CD4-positive, alpha-beta T cell treated with Interleukin-1 beta for 1 hour (primary cell): ENCODE data around the gene CCBE1.
"Not testable (repeated sequence)": the region's sequence is repeated elsewhere in the genome, so short reads cannot be mapped to it uniquely, and the experiment has no call there.

ENCODE experiments used
- DNase-seq, 2 donors: peaks; one replicate each; pipeline ENCODE4 v3.0.0-alpha.2; 2020 to 2022

Gene CCBE1

GRCh38 chr18:59697236-59697932, at the start of gene CCBE1:
TSS of gene CCBE1 (minus strand) at chr18:59697423.
- DNase-seq, result no peak

- no peak for DNase-seq
These were observed 47.1 kb upstream of the CCBE1 start for GRCh38 chr18:59744271-59744721.

GRCh38 chr18:59743566-59743965, 46.3 kb upstream of the CCBE1 start:
- no peak for DNase-seq

DNA sequence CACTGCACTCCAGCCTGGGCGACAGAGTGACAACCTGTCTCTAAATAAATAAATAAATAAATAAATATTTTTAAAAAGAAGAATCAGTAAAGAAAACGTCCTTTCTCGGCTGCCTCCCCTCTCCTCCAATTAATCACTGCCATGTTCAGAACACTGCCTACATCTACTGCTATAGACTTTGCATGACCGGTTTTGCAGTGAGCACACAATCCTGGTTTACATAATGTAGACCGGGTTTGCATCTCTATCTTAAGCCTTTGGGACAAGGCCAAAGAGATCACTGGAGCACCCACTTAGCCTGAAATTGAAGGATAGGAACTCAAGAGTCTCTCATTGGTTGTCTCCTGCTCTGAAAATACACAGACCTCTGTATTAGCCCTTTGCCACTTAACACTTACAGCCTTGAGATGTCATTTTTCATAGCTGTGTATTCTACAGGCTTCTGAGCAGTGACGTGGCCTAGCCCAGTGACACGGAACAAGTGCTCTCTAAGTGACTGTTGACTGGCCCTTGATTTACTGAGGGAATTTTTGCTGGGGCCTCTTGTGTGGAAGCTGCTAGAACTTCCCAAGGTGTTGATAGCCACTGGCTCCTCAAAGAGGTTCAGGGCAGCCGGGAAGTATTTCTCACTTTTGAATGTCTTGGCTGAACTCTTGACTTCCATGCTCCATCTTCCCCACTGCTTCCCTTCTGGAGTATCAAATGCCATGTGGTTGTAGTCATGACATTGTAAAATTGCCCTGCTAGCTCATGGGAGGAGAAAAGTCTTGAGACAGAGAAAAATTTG, 45.3 kb upstream of the CCBE1 start:
- no peak for DNase-seq

GRCh38 chr18:59740141-59740540, 42.9 kb upstream of the CCBE1 start:
- DNase-seq, result no peak

DNA sequence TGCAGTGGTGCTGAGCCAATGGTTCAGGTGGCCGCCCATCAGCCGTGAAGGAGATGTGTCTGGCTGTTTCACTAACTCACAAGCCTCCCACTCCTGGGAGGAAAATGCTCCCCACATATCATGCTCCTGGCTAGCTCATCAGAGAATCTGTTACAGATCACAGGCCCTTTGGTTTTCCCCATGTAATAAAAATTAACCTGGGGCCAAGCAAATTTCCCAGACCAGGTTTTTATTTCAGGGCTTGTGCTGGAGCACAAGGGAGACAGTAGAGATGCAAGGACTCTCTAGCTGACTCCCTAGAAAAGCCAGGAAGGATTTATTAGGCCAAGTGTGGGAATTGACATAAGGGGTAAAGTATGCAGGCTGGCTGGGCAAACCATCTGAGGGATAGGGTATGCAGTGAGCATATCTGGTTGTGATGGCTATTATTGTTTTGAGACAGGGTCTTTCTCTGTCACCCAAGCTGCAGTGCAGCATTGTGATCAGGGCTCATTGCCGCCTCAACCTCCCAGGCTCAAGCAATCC, 40.6 kb upstream of the CCBE1 start:
- no peak for DNase-seq

DNA sequence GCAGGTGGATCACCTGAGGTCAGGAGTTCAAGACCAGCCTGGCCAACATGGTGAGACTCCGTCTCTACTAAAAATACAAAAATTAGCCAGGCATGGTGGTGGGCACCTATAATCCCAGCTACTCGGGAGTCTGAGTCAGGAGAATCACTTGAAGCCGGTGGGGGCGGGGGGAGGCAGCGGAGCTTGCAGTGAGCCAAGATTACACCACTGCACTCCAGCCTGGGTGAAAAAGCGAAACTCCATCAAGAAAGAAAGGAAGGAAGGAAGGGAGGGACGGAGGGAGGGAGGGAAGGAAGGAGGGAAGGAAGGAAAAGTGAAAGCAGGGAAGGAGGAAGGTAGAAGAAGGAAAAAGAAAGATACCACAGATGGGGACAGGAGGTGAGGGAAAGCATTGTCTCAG, 40.1 kb upstream of the CCBE1 start:
- DNase-seq, result not testable (repeated sequence)

GRCh38 chr18:59736061-59736460, 38.8 kb upstream of the CCBE1 start:
- no peak for DNase-seq

- no peak for DNase-seq
These were observed 38.1 kb upstream of the CCBE1 start for GRCh38 chr18:59735269-59735860.

GRCh38 chr18:59733421-59733820, 36.2 kb upstream of the CCBE1 start:
- DNase-seq, result no peak

DNA sequence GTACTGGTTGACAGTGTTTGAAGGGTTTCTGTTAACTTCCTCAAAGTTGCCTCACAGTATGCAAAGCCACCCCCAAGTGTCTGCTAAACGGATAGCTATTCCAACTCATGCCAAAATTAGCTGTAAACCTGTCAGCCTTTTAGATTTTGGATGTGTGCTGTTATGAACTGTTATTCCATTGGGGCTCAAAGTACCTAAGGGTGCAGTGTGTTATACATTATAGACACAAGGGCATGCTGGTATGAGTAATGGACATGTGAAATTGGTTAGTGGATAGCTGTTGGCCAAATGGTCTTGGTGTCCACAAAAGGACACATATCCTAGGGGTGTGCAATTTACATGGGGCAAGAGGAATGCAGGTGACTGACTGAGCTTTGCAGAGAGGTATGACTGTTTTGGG, 33.7 kb upstream of the CCBE1 start:
- DNase-seq, result no peak

GRCh38 chr18:59729781-59730180, 32.6 kb upstream of the CCBE1 start:
- no peak for DNase-seq

GRCh38 chr18:59728816-59729215, 31.6 kb upstream of the CCBE1 start:
- no peak for DNase-seq

GRCh38 chr18:59725142-59725541, 27.9 kb upstream of the CCBE1 start:
- no peak for DNase-seq

GRCh38 chr18:59724103-59724502, 26.9 kb upstream of the CCBE1 start:
- DNase-seq, result no peak

DNA sequence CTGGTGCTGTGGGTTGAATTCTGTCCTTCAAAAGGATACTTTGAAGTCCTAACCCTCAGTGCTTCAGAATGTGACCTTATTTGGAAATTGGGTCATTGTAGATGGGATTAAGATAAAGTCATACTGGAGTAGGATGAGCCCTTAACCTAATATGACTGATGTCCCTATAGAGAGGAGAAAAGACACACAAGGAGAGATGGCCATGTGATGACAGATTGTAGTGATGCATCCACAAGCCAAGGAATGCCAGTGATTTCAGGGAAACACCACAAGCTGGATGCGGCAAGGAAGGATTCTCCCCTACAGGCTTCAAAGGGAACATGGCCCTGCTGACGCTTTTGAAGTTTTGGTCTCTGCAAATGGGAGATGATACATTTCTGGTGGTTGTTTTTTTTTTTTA, 24.7 kb upstream of the CCBE1 start:
- no peak for DNase-seq

DNA sequence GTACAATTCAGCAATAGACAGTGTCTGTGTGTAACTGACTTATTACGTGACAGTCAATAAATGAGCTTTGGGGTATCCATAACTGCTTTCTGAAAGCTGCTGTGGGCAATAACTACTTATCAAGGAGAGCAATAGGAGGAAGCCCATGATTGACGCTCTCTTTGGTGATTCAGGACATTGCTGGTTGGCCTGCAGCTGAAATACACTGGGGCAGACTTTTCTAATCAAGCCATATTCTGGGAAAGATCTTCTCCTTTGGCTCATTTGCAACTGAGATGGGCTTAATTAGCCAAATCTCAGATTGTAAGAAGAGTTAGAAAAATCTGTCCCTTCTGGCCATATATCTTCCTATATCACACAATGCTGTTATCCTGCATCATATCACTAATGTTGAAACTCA, 24.0 kb upstream of the CCBE1 start:
- DNase-seq, result no peak

DNA sequence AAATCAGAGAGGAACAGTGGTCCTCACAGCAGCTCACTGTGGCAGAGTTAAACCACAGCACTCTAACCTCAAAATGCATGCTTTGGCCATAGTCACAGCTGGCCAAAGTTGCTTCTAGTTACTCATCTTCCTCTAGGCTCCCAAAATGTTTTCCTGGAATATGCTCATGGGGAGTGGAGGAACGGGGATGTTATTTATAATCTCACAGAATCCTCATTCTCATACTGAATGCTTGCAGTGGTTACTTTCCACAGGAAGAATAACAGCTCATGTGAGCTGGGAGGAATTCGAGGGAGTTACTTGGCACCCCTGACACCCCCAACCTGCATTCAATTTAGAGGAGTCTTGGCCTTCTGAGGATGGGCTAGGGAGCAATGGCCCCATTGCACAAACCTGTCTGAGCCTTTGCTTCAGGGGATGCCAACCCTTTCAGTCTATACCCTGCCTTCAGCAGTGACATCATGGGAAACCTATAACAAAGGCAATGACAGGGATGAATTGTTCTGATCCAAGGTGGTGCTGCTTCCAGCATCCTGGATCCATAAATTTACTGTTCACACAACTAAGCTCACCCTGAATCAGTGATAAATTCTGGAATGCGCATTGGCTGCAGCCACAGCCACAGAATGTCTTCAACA, 22.4 kb upstream of the CCBE1 start:
- no peak for DNase-seq

DNA sequence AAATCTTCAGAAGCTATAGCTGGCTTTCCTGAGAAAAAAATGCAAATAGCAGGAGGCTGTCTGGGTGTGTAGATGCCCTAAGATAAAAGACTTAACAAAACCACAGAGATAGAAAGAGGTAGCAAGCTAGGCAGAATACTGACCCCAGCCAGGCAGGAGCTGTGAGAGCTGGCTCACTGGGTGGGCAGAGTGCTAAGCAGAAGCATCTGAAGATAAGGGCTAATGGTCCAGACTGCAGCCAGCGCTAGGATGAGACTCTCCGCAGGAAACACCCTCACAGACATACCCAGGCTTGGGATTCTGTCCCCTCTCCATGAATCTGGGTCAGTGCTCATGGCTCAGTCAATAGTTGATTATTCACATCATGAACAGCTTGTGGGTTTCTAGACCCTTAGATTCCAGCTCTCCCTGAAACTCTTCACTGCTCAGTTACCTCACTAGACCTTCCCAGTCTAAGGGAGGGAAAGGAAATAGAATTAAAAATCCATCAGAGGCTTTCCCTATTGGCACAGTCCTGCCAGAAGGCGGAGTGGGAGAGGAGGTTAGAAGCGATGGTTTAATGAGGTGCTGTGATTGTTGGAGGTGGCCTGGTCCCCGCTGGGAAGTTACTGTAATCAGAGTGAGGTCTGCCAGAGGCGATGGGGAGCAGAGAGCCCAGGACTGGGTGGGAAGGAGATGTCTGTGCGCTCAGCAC, 21.4 kb upstream of the CCBE1 start:
- DNase-seq, result no peak

DNA sequence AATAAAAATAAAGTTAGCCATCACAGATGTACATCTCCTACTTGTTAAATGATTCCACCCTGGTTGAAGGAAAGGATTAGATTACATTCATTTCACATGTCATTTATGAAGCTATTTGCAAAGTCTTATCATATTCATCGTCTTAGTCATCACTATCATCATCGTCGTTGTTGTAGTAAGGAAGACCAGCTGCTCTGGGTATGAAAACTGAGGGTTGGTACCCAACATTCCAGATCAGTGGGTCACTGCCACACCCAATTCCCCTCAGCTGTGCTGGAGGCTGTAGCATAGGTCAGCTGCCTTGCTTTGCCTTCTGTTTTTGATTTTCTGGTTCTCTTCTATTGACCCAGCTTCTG, 20.9 kb upstream of the CCBE1 start:
- no peak for DNase-seq

DNA sequence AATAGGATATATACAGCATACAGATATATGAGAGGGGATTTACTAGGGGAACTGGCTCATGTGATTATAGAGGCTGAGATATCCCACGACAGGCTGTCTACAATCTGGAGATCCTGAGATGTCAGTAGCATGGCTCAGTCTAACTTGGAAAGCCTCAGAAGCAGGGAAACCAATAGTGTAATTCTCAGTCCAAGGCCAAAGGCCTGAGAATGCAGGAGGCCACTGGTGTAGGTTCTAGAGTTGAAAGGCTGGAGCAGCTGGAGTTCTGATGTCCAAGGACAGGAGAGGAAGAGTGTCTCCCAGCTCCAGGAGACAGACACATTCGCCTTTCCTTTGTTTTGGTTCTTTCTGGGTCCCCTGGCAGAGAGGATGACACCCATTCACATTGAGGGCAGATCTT, 20.1 kb upstream of the CCBE1 start:
- no peak for DNase-seq

- no peak for DNase-seq
These were observed 18.7 kb upstream of the CCBE1 start for GRCh38 chr18:59715966-59716369.

GRCh38 chr18:59715445-59715844, 18.2 kb upstream of the CCBE1 start:
- DNase-seq, result no peak
